Hepatocyte (in vitro differentiated cells): ENCODE results near the gene TBC1D2.

Source experiments
- EZH2 ChIP-seq: fragments of 200-600 bp; sonication (generic); IDR thresholded peaks from 2 replicates; pipeline ENCODE4 v1.6.1; 2016; ENCODE audit warnings: antibody characterized with exemption, mild to moderate bottlenecking, borderline replicate concordance
- TF ChIP-seq, protein P1 (sequence below): fragments of 200-600 bp; sonication (generic); IDR thresholded peaks from 2 replicates; pipeline ENCODE4 v1.5.1; 2016; ENCODE audit warnings: antibody characterized with exemption, mild to moderate bottlenecking; ENCODE audit not compliant: poor library complexity

DNA sequence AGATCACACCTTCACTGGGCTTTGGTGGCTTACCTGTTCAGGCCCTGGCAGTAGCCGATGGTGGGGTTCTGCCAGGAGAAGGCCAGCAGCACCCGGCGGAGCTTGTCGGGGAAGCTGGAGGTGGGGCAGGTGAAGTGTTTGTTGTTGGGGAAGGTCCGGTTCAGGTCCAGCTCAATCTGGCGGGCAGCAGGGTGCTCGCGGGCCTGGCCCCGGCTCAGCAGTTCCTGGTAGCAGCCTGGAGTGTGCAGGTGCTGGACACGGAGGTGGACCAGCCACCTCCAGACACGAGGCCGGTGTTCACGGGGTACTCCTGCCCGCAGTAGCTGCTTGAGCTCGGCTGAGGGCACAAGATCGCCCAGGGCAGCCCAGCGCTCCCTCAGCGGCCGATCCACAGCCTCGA lies 46.8 kb downstream of the TBC1D2 start:
- TF ChIP-seq, protein P1, sequence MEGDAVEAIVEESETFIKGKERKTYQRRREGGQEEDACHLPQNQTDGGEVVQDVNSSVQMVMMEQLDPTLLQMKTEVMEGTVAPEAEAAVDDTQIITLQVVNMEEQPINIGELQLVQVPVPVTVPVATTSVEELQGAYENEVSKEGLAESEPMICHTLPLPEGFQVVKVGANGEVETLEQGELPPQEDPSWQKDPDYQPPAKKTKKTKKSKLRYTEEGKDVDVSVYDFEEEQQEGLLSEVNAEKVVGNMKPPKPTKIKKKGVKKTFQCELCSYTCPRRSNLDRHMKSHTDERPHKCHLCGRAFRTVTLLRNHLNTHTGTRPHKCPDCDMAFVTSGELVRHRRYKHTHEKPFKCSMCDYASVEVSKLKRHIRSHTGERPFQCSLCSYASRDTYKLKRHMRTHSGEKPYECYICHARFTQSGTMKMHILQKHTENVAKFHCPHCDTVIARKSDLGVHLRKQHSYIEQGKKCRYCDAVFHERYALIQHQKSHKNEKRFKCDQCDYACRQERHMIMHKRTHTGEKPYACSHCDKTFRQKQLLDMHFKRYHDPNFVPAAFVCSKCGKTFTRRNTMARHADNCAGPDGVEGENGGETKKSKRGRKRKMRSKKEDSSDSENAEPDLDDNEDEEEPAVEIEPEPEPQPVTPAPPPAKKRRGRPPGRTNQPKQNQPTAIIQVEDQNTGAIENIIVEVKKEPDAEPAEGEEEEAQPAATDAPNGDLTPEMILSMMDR: no peak
- TF ChIP-seq EZH2: no peak
